ENCODE results near the gene FIS1. TPM values are rescaled to one million over a fixed set of nuclear protein-coding genes. Genes with fewer than 3 reads are reported as not detected.
"Not testable (repeated sequence)": the region's sequence is repeated elsewhere in the genome, so short reads cannot be mapped to it uniquely, and the experiment has no call there.

FIS1 gene
- total RNA-seq, 1 experiment from 2014 or later: 99.9 TPM

- Histone ChIP-seq H3K4me3 (ENCODE audit: low read depth, low read length) (no peak overlapping the region), H3K9me3 (no peaks in the 10 kb centered on the region), H3K27me3 (replicated peaks; ENCODE audit: control insufficient read depth, insufficient read depth, low read length) (no peaks in the 10 kb centered on the region), H3K4me1 (peaks cover 4% of the 10 kb centered on the region), H3K36me3 (ENCODE audit: control insufficient read depth, insufficient read depth, low read length) (peaks cover 1% of the 10 kb centered on the region; the same call in 1 of the 2 replicates)
- H3K36me3 Mint-ChIP-seq (ENCODE audit: insufficient read depth, unreplicated experiment): peaks cover 36% of the 10 kb centered on the region
- H3K4me3 Mint-ChIP-seq (ENCODE audit: unreplicated experiment): no peak overlapping the region
- no peak for DNase-seq
- no TSS peak for BruUV-seq (replicated peaks)
- H3K27me3 Mint-ChIP-seq (ENCODE audit: insufficient read depth, unreplicated experiment): no peaks in the 10 kb centered on the region
- ChIA-PET POLR2A (no interaction called here), CTCF (no interaction called here)
- H3K9me3 Mint-ChIP-seq (ENCODE audit: unreplicated experiment): no peaks in the 10 kb centered on the region
- H3K4me1 Mint-ChIP-seq (ENCODE audit: low read depth, unreplicated experiment): no peaks in the 10 kb centered on the region
- intact Hi-C loops (cut with micrococcal nuclease; ENCODE audit: unreplicated experiment): no loop called here
- H3K27ac Mint-ChIP-seq (ENCODE audit: unreplicated experiment): no peak overlapping the region
- TF ChIP-seq CTCF (IDR thresholded peaks at IDR 0.05; ENCODE audit: insufficient read depth in 1 of 2, low read depth in 1 of 2, low read length in 1 of 2, severe bottlenecking in 1 of 2, unreplicated experiment in 1 of 2): no peak
These were observed 38.2 kb downstream of the FIS1 start for GRCh38 chr7:101206665-101207042.

DNA sequence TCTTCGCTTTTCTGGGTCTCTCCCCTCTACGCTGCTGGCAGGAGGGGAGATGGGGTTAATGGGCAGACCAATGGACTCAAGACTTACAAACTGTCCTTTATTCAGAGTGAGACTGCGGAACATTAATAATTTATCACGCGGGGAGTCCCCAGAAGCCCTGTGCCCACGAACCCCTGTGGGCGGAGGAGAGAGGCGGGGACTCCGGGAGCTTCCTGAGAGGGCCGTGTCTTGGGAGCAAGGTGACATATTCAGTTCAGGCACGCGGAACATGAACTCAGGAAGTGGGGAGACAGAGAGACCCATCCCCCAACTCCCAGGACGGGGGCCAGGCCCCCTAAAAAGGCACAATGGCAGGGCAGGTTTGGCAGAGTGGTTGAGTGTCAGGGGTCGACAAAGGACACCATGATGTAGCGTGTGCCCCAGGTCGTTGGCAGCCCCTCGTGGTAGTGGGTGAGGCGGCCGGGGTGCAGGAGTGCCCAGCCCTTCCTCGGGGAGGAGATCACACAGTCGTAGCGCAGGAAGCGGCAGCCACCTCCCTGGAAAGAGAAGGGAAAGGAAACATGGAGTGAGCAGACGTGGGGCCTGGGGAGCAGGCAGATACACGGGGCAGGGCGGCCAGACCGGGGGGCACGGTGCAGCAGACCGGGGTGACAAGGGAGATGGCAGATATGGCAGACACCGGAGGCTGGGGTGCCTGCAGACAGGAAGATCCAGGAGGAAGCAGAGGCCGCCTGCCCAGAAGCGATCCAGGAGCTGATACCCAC, 38.8 kb downstream of the FIS1 start:
- BruUV-seq (replicated peaks): no TSS peak
- Mint-ChIP-seq H3K27ac (ENCODE audit: unreplicated experiment) (no peak overlapping the region), H3K9me3 (ENCODE audit: unreplicated experiment) (no peaks in the 10 kb centered on the region), H3K4me3 (ENCODE audit: unreplicated experiment) (no peak overlapping the region), H3K4me1 (ENCODE audit: low read depth, unreplicated experiment) (peaks cover 5% of the 10 kb centered on the region), H3K27me3 (ENCODE audit: insufficient read depth, unreplicated experiment) (no peaks in the 10 kb centered on the region), H3K36me3 (ENCODE audit: insufficient read depth, unreplicated experiment) (peaks cover 36% of the 10 kb centered on the region)
- peaks cover 10% of the 10 kb centered on the region for H3K4me1 ChIP-seq
- H3K9me3 ChIP-seq: no peaks in the 10 kb centered on the region
- CTCF ChIA-PET: interaction anchor here (0.5 kb wide), 1 partner anchor 20 kb away, joined by 4 read pairs; no protein-coding TSS in a partner anchor
- no peak for DNase-seq
- no peak for TF ChIP-seq CTCF (IDR thresholded peaks at IDR 0.05; ENCODE audit: insufficient read depth in 1 of 2, low read depth in 1 of 2, low read length in 1 of 2, severe bottlenecking in 1 of 2, unreplicated experiment in 1 of 2)
- no peak overlapping the region for H3K4me3 ChIP-seq (ENCODE audit: low read depth, low read length)
- H3K36me3 ChIP-seq (ENCODE audit: control insufficient read depth, insufficient read depth, low read length): peaks cover 1% of the 10 kb centered on the region; the same call in 1 of the 2 replicates
- intact Hi-C loops (cut with micrococcal nuclease; ENCODE audit: unreplicated experiment): no loop called here
- POLR2A ChIA-PET: no interaction called here
- no peaks in the 10 kb centered on the region for H3K27me3 ChIP-seq (replicated peaks; ENCODE audit: control insufficient read depth, insufficient read depth, low read length)

GRCh38 chr7:101203740-101204738, 40.8 kb downstream of the FIS1 start:
- Mint-ChIP-seq H3K36me3 (ENCODE audit: insufficient read depth, unreplicated experiment) (peaks cover 19% of the 10 kb centered on the region), H3K4me1 (ENCODE audit: low read depth, unreplicated experiment) (peaks cover 14% of the 10 kb centered on the region)
- H3K27ac Mint-ChIP-seq (ENCODE audit: unreplicated experiment); H3K9me3 ChIP-seq; DNase-seq; H3K9me3 Mint-ChIP-seq (ENCODE audit: unreplicated experiment); intact Hi-C loops (cut with micrococcal nuclease; ENCODE audit: unreplicated experiment); H3K27me3 ChIP-seq (replicated peaks; ENCODE audit: control insufficient read depth, insufficient read depth, low read length); H3K27me3 Mint-ChIP-seq (ENCODE audit: insufficient read depth, unreplicated experiment); H3K36me3 ChIP-seq (ENCODE audit: control insufficient read depth, insufficient read depth, low read length); BruUV-seq (replicated peaks); H3K4me3 Mint-ChIP-seq (ENCODE audit: unreplicated experiment); H3K4me3 ChIP-seq (ENCODE audit: low read depth, low read length): not testable (repeated sequence)
- ChIA-PET POLR2A (interaction anchor here (1.4 kb wide), 1 partner anchor 14 kb away, joined by 4 read pairs; the partner anchor contains the start of gene ZNHIT1), CTCF (interaction anchor here (1.2 kb wide), 1 partner anchor 14 kb away, joined by 4 read pairs; the partner anchor contains the start of genes PLOD3 and ZNHIT1)
- peaks cover 20% of the 10 kb centered on the region for H3K4me1 ChIP-seq
